ENCODE results near the gene ZNF138. TPM values are rescaled to one million over a fixed set of nuclear protein-coding genes. Genes with fewer than 3 reads are reported as not detected.

ZNF138 gene
- total and polyA plus RNA-seq, 4 donors: 2.1 to 18.6 (median 5.2) TPM

DNA sequence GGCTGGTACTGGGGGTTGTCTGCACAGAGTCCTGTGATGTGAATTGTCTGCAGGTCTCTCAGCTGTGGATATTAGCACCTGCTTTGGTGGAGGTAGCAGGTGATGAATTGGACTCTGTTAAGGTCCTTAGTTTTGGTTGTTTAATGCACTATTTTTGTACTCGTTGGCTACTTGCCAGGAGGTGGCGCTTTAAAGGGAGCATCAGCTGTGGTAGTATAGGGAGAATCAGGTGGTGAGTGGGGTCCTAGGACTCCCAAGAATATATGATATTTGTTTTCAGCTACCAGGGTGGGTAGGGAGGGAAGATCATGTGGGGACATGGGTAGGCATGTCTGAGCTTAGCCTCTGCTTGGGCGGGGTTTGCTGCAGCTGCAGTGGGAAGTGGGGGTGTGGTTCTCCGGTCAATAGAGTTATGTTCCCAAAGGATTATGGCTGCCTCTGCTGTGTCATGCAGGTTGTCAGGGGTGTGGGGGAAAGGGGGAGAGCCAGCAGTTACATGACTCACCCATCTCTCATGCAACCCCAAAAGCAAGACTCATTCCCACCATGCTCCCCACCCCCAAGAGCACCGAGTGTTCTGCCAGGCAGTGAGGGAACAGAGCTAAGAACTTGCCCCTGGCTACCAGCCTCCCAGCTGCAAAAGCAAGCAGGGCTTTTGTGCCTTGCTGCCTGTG is 55.2 kb downstream of the ZNF138 start:
- no peaks in the 10 kb centered on the region for H3K4me1 ChIP-seq (ENCODE audit: control insufficient read depth in 5 of 5, insufficient read depth in 5 of 5, low read length in 5 of 5)
- no peak for ATAC-seq (ENCODE audit: insufficient read depth, low FRiP score)
- peak in 1 of 3 donors; percentile 1 for DNase-seq

GRCh38 chr7:64849924-64850499 is 55.8 kb downstream of the ZNF138 start:
- DNase-seq: no peak
- no peak for ATAC-seq (ENCODE audit: insufficient read depth, low FRiP score)
- TF ChIP-seq CTCF (IDR thresholded peaks at IDR 0.05; ENCODE audit: control extremely low read depth, extremely low read depth): no peak
- Histone ChIP-seq H3K36me3 (ENCODE audit: control insufficient read depth in 4 of 4, insufficient read depth in 4 of 4, low read length in 4 of 4) (no peaks in the 10 kb centered on the region), H3K9me3 (ENCODE audit: control insufficient read depth in 4 of 4, insufficient read depth in 3 of 4, low read length in 3 of 4) (no peaks in the 10 kb centered on the region), H3K4me1 (ENCODE audit: control insufficient read depth in 5 of 5, insufficient read depth in 5 of 5, low read length in 5 of 5) (no peaks in the 10 kb centered on the region), H3K4me3 (no peak overlapping the region), H3K9ac (ENCODE audit: insufficient read depth in 1 of 2, low read length in 2 of 2) (no peak overlapping the region), H3K27me3 (ENCODE audit: control insufficient read depth in 3 of 3, insufficient read depth in 3 of 3, low read length in 2 of 3) (no peaks in the 10 kb centered on the region), H3K27ac (ENCODE audit: low read depth in 1 of 2, low read length in 1 of 2) (no peak overlapping the region)
- WGBS, 2 donors: 81 to 89% methylated on average over 7 of the region's 7 CpGs

More for the DNA sequence above, 55.2 kb downstream of the ZNF138 start:
- Histone ChIP-seq H3K27me3 (ENCODE audit: control insufficient read depth in 3 of 3, insufficient read depth in 3 of 3, low read length in 2 of 3) (no peaks in the 10 kb centered on the region), H3K27ac (ENCODE audit: low read depth in 1 of 2, low read length in 1 of 2) (no peak overlapping the region), H3K4me3 (no peak overlapping the region), H3K9ac (ENCODE audit: insufficient read depth in 1 of 2, low read length in 2 of 2) (no peak overlapping the region), H3K9me3 (ENCODE audit: control insufficient read depth in 4 of 4, insufficient read depth in 3 of 4, low read length in 3 of 4) (no peaks in the 10 kb centered on the region), H3K36me3 (ENCODE audit: control insufficient read depth in 4 of 4, insufficient read depth in 4 of 4, low read length in 4 of 4) (no peaks in the 10 kb centered on the region)
- WGBS, 2 donors: 70 to 71% methylated on average over 5 of the region's 5 CpGs
- no peak for TF ChIP-seq CTCF (IDR thresholded peaks at IDR 0.05; ENCODE audit: control extremely low read depth, extremely low read depth)

DNA sequence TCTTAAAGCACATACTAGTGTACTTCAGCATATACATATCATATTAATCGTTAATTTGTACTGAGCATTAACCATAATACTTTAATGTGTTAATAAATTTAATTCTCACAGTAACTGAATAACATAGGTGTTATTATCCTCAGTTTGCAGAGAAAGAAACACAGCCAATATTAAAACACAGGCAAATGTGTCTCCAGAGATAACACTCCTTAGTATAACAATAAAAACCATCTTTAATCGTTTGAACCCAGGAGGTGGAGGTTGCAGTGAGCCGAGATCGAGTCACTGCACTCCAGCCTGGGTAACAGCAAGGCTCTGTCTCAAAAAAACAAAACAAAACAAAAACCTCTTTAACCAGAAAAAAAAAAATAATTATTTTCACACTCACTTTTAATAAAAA is 59.5 kb downstream of the ZNF138 start:
- no peak overlapping the region for H3K9ac ChIP-seq (ENCODE audit: insufficient read depth in 1 of 2, low read length in 2 of 2)
- WGBS, 2 donors: 83 to 95% methylated on average over 4 of the region's 4 CpGs
- H3K27ac ChIP-seq (ENCODE audit: low read depth in 1 of 2, low read length in 1 of 2): no peak overlapping the region
- H3K4me3 ChIP-seq: no peak overlapping the region
- no peaks in the 10 kb centered on the region for H3K27me3 ChIP-seq (ENCODE audit: control insufficient read depth in 3 of 3, insufficient read depth in 3 of 3, low read length in 2 of 3)
- DNase-seq (no peak), ATAC-seq (ENCODE audit: insufficient read depth, low FRiP score) (no peak)
- no peak for TF ChIP-seq CTCF (IDR thresholded peaks at IDR 0.05; ENCODE audit: control extremely low read depth, extremely low read depth)
- H3K4me1 ChIP-seq (ENCODE audit: control insufficient read depth in 5 of 5, insufficient read depth in 5 of 5, low read length in 5 of 5): no peaks in the 10 kb centered on the region
- H3K9me3 ChIP-seq (ENCODE audit: control insufficient read depth in 4 of 4, insufficient read depth in 3 of 4, low read length in 3 of 4): no peaks in the 10 kb centered on the region
- no peaks in the 10 kb centered on the region for H3K36me3 ChIP-seq (ENCODE audit: control insufficient read depth in 4 of 4, insufficient read depth in 4 of 4, low read length in 4 of 4)
